ENCODE measurements around the gene ZFHX3. TPM values are rescaled to one million over a fixed set of nuclear protein-coding genes. Genes with fewer than 3 reads are reported as not detected.

ZFHX3 gene
- total RNA-seq, 1 donor from 2014 or later: 40.1 TPM

DNA sequence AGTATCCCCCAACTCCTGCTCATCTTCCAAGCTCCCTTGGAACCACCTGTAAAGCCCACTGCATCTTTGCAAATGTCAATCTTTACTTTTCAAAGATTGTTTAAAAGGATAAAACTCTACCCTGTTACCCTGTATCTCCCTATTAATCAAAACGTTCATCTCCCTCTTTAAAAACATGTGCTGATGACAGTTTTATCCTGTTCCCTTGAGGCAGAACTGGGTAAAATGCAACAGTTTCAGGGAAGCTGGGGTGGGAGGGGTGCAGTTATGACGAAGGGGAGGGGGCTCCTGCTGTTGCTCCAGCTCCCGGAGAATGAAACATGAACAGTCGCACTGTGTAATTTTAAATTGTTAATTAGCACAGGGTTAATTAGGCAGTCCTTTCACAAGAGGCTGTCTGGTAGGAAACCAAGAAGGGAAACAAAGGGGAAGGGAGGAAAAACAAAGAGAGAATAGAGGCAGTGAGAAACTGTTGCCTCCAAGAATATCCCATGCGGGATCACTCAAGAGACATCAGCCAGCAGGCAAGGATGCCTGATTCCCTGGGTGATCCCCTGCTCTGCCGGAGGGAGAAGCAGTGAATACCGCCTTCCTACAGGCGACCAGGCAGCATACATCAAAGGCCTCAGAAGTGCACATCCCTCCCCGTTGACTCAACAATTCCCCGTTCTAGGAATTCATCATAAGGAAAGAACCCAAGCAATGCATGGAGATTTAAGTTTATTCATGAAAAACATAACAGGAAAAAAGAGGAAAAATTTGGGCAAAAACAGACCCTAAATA, 84.2 kb downstream of the ZFHX3 start:
- Mint-ChIP-seq H3K4me3 (no peak overlapping the region), H3K4me1 (peaks cover 42% of the 10 kb centered on the region), H3K27me3 (ENCODE audit: low read depth) (no peaks in the 10 kb centered on the region), H3K27ac (ENCODE audit: unreplicated experiment) (no peak overlapping the region), H3K36me3 (ENCODE audit: low read depth) (peaks cover 22% of the 10 kb centered on the region), H3K9me3 (no peaks in the 10 kb centered on the region)
- TF ChIP-seq, protein P1, sequence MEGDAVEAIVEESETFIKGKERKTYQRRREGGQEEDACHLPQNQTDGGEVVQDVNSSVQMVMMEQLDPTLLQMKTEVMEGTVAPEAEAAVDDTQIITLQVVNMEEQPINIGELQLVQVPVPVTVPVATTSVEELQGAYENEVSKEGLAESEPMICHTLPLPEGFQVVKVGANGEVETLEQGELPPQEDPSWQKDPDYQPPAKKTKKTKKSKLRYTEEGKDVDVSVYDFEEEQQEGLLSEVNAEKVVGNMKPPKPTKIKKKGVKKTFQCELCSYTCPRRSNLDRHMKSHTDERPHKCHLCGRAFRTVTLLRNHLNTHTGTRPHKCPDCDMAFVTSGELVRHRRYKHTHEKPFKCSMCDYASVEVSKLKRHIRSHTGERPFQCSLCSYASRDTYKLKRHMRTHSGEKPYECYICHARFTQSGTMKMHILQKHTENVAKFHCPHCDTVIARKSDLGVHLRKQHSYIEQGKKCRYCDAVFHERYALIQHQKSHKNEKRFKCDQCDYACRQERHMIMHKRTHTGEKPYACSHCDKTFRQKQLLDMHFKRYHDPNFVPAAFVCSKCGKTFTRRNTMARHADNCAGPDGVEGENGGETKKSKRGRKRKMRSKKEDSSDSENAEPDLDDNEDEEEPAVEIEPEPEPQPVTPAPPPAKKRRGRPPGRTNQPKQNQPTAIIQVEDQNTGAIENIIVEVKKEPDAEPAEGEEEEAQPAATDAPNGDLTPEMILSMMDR (conservative IDR thresholded peaks at IDR 0.05): no peak
- no peak for DNase-seq (ENCODE audit: low read depth, low spot score)

DNA sequence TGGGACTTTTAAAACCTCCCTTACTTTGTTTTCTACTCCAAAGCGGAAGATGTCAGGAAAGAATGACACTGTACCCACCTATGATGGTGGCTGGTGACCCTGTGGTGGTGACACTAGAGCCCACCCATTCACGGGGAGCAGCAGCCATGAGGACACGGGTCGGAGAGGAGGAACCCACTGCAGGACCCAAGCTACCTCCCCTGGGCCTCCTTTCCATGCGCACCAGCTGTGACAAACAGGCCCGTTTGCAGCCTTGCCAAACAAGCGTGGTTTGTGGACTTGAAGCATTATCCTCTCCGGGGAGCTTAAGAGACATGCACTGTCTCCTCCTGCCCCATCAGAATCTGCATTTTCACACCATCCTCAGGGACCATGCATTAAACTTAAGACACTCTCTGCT, 85.6 kb downstream of the ZFHX3 start:
- Mint-ChIP-seq H3K27ac (ENCODE audit: unreplicated experiment) (no peak overlapping the region), H3K4me3 (no peak overlapping the region), H3K9me3 (no peaks in the 10 kb centered on the region), H3K27me3 (ENCODE audit: low read depth) (no peaks in the 10 kb centered on the region), H3K36me3 (ENCODE audit: low read depth) (peaks cover 31% of the 10 kb centered on the region), H3K4me1 (peaks cover 42% of the 10 kb centered on the region)
- TF ChIP-seq, protein P1 (conservative IDR thresholded peaks at IDR 0.05): no peak
- no peak for DNase-seq (ENCODE audit: low read depth, low spot score)

DNA sequence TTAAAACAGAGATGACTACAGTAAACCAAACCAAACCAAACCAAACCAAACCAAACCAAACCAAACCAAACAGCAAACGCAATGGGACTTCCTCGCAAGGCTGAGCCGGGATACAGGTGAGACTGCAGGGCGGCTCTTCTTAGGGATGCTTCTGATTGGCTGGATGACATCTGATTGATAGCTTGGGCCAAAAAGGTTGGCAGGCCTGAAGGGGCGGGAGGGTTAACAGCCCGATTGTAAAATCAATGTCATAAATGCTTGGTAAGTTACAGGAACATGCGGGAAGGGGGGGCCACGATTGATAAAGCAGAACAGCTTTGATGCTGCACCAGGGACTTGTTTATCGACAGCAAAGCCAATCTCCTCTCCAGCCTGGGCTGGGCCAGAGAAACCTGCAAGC, 86.1 kb downstream of the ZFHX3 start:
- no peak overlapping the region for H3K27ac Mint-ChIP-seq (ENCODE audit: unreplicated experiment)
- H3K36me3 Mint-ChIP-seq (ENCODE audit: low read depth): peaks cover 31% of the 10 kb centered on the region
- no peaks in the 10 kb centered on the region for H3K27me3 Mint-ChIP-seq (ENCODE audit: low read depth)
- TF ChIP-seq, protein P1 (conservative IDR thresholded peaks at IDR 0.05): no peak
- peaks cover 43% of the 10 kb centered on the region for H3K4me1 Mint-ChIP-seq
- no peak for DNase-seq (ENCODE audit: low read depth, low spot score)
- H3K4me3 Mint-ChIP-seq: no peak overlapping the region
- peaks cover 2% of the 10 kb centered on the region for H3K9me3 Mint-ChIP-seq

DNA sequence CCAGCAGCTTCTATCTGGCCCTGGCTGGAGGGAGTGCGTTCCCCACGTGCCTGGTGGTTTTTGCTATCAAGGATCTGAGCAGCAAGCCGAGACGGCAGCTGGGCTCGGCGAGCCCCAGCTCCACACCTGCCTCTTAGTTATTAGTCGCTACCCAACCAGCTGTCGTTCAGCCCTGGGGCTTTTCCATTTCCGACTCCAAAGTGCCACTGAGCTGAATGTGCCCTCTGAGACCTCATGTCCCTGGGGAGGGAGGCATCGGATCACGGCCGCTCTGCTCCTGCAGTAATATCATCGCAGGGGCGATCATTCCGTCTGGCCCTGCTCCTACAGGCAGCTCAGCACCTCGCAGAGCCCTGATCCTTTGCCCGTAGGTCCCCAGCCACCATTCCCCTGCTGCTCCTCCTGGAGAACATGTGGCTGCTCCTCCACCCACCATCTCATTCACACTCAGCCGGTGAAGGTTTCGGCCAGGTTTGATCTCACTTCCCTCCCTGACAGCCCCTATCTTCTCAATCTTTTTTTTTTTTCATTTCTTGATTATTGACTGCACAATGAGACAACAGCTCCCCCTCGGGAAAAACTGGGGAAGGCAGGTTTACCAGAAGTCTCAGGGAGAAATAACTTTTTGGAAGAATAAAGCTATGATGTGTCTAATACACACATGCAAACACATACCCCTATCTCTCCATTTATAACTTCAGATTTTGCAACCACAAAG, 86.7 kb downstream of the ZFHX3 start:
- Mint-ChIP-seq H3K27ac (ENCODE audit: unreplicated experiment) (peak overlapping the region; percentile 78), H3K36me3 (ENCODE audit: low read depth) (peaks cover 34% of the 10 kb centered on the region), H3K4me1 (peaks cover 47% of the 10 kb centered on the region), H3K4me3 (no peak overlapping the region), H3K9me3 (peaks cover 2% of the 10 kb centered on the region), H3K27me3 (ENCODE audit: low read depth) (no peaks in the 10 kb centered on the region)
- TF ChIP-seq, protein P1 (conservative IDR thresholded peaks at IDR 0.05): peak; percentile 52
- DNase-seq (ENCODE audit: low read depth, low spot score): no peak

DNA sequence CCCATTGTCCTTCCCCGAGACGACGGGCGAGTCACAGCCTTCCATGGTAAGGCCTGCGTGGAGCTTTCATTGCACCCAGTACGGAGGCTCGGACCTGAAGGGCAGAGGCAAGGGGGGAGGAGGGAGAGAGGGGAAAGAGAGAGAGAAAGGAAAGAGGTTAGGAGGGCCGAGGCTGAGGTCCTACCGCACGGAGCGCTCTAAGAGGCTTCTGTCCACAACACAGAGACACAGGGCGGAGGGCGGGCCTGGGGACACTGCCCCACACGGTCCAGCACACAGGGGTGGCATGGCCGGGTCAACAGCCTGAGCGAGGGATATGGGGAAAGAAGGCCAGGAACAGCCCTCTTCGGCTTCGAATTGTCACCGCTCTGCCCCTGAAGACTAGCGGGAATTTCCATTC, 87.8 kb downstream of the ZFHX3 start:
- TF ChIP-seq, protein P1 (conservative IDR thresholded peaks at IDR 0.05): no peak
- peak overlapping the region; percentile 64 for H3K27ac Mint-ChIP-seq (ENCODE audit: unreplicated experiment)

More for the DNA sequence above, 87.8 kb downstream of the ZFHX3 start:
- Mint-ChIP-seq H3K4me1 (peaks cover 54% of the 10 kb centered on the region), H3K9me3 (peaks cover 2% of the 10 kb centered on the region), H3K36me3 (ENCODE audit: low read depth) (peaks cover 37% of the 10 kb centered on the region), H3K27me3 (ENCODE audit: low read depth) (no peaks in the 10 kb centered on the region), H3K4me3 (no peak overlapping the region)
- no peak for DNase-seq (ENCODE audit: low read depth, low spot score)
